ENCODE measurements around the gene SMARCB1. TPM values are rescaled to one million over a fixed set of nuclear protein-coding genes. Genes with fewer than 3 reads are reported as not detected.
A peak's percentile ranks its signal among the peaks of the same experiment; 100 is the strongest.

The SMARCB1 gene
- total RNA-seq, 1 experiment from 2014 or later: 88.2 TPM

DNA sequence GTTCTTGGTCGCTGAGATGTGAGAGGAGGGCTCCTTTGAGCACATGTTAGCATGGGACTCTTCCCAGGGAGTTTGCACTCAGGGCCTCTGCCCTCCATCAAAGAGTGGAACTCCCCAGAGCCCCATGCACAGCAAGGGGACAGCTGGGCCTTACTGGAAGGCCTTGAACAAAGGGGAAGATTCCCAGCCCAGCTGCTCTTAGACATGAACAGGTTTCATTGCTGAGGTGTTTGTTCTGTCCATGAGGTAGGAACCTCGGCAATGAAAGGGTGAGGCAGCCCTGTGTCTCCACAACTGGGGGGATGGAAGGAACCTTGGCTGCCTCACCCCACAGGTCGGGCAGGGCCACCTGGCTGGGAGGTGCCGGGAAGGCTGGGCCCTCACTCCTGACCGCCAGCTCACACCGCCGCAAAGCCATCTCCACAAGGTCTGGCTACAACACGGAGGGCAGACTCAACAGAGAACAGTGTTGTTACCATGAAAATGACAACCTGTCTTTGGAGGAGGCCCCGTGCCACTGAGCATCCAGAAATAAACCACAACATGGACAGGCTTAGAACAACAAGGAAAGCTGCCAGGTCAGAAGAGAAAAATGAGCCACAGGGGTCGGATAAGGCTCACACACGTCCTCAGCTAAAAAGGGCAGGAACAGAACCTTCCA lies 48.8 kb downstream of the SMARCB1 start:
- H3K36me3 Mint-ChIP-seq (ENCODE audit: insufficient read depth, unreplicated experiment): peaks cover 48% of the 10 kb centered on the region
- peaks cover 27% of the 10 kb centered on the region for H3K27me3 Mint-ChIP-seq (ENCODE audit: unreplicated experiment)
- H3K9me3 Mint-ChIP-seq (ENCODE audit: low read depth, unreplicated experiment): no peaks in the 10 kb centered on the region
- H3K4me3 Mint-ChIP-seq (ENCODE audit: low read depth, unreplicated experiment): no peak overlapping the region
- CTCF ChIA-PET: interaction anchor here (0.6 kb wide), 1 partner anchor 267 kb away, joined by 3 read pairs; no protein-coding TSS in a partner anchor
- DNase-seq: no peak
- TF ChIP-seq, protein P1, sequence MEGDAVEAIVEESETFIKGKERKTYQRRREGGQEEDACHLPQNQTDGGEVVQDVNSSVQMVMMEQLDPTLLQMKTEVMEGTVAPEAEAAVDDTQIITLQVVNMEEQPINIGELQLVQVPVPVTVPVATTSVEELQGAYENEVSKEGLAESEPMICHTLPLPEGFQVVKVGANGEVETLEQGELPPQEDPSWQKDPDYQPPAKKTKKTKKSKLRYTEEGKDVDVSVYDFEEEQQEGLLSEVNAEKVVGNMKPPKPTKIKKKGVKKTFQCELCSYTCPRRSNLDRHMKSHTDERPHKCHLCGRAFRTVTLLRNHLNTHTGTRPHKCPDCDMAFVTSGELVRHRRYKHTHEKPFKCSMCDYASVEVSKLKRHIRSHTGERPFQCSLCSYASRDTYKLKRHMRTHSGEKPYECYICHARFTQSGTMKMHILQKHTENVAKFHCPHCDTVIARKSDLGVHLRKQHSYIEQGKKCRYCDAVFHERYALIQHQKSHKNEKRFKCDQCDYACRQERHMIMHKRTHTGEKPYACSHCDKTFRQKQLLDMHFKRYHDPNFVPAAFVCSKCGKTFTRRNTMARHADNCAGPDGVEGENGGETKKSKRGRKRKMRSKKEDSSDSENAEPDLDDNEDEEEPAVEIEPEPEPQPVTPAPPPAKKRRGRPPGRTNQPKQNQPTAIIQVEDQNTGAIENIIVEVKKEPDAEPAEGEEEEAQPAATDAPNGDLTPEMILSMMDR (IDR thresholded peaks at IDR 0.05; ENCODE audit: unreplicated experiment): no peak
- no TSS peak for BruUV-seq (replicated peaks)
- no peak overlapping the region for H3K27ac Mint-ChIP-seq (ENCODE audit: unreplicated experiment)
- intact Hi-C loops (cut with micrococcal nuclease; ENCODE audit: unreplicated experiment): loop anchor here (10.0 kb wide), 1 partner anchor 51 kb away; the partner anchor contains the start of gene SMARCB1
- H3K4me1 Mint-ChIP-seq (ENCODE audit: low read depth, unreplicated experiment): peaks cover 23% of the 10 kb centered on the region

DNA sequence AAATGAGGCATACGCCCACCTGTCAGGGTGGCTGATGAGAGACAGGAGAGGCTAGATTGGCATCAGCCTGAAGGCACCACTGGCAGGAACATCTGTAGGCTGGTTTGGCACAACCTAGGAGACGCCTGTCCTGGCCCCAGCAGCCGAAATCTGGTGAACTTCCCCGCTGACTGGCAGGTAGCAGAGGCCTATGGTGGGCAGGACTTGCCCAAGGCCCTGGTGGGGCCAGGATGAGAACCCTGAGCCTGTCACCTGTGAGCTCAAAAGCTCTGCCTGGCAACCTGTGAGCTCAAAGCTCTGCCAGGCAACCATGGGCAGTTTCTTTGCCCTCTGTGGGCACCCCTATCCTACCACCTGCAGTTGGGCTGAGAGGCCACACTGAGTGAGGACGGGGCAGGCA lies 49.5 kb downstream of the SMARCB1 start:
- H3K27ac Mint-ChIP-seq (ENCODE audit: unreplicated experiment): no peak overlapping the region
- no peak overlapping the region for H3K4me3 Mint-ChIP-seq (ENCODE audit: low read depth, unreplicated experiment)
- DNase-seq: no peak
- CTCF ChIA-PET: interaction anchor here (0.6 to 0.9 kb wide), 3 partner anchors 21 to 65 kb away, joined by 3 read pairs; no protein-coding TSS in a partner anchor
- TF ChIP-seq, protein P1 (IDR thresholded peaks at IDR 0.05; ENCODE audit: unreplicated experiment): no peak
- no TSS peak for BruUV-seq (replicated peaks)
- H3K36me3 Mint-ChIP-seq (ENCODE audit: insufficient read depth, unreplicated experiment): peaks cover 48% of the 10 kb centered on the region
- H3K4me1 Mint-ChIP-seq (ENCODE audit: low read depth, unreplicated experiment): peaks cover 23% of the 10 kb centered on the region
- H3K9me3 Mint-ChIP-seq (ENCODE audit: low read depth, unreplicated experiment): no peaks in the 10 kb centered on the region
- intact Hi-C loops (cut with micrococcal nuclease; ENCODE audit: unreplicated experiment): loop anchor here (10.0 kb wide), 1 partner anchor 51 kb away; the partner anchor contains the start of gene SMARCB1
- H3K27me3 Mint-ChIP-seq (ENCODE audit: unreplicated experiment): peaks cover 33% of the 10 kb centered on the region

DNA sequence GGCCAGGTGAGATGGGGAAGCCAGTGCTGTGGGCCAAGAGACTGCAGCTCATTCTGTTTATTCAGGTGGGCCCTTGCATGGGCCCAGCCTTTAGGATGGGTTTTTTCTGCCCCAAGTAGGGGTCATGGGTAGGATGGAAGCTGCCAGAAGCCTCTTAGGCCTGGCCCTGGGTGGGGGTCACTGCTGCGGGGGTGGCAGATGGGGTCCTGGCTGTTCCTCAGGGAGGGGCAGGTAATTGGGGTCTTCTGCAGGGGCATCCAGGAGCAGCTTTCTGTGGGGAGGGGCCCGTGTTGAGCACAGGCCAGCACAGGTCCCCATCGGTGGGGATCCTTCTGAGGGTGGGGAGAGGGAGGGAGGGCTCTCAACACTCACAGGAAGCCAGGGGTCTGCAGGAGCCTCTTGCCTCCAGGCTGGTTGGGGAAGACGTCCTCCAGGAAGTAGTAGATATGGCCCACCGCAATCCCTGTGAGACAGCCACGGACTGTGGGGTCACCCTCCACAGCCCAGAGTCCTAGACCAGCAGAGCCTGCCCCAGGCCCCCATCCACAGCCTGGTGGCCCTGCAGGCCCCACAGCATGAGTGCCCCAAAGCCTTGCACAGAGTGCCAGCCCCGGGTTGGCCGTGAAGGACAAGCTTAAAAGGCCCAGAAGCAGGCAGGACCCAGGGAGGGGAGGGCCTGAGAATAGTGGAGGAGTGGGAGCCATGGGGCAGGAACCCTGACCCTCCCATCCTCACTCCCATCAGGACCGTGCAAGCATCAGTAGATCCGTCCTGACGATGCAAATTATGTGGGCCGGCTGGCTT lies 50.1 kb downstream of the SMARCB1 start:
- Mint-ChIP-seq H3K27me3 (ENCODE audit: unreplicated experiment) (peaks cover 40% of the 10 kb centered on the region), H3K4me1 (ENCODE audit: low read depth, unreplicated experiment) (peaks cover 23% of the 10 kb centered on the region), H3K9me3 (ENCODE audit: low read depth, unreplicated experiment) (no peaks in the 10 kb centered on the region), H3K27ac (ENCODE audit: unreplicated experiment) (peak overlapping the region; percentile 92), H3K4me3 (ENCODE audit: low read depth, unreplicated experiment) (peak overlapping the region; percentile 81), H3K36me3 (ENCODE audit: insufficient read depth, unreplicated experiment) (peaks cover 48% of the 10 kb centered on the region)
- CTCF ChIA-PET: interaction anchor here (0.6 to 0.9 kb wide), 3 partner anchors 20 to 66 kb away, joined by 3 read pairs; no protein-coding TSS in a partner anchor
- TF ChIP-seq, protein P1 (IDR thresholded peaks at IDR 0.05; ENCODE audit: unreplicated experiment): no peak
- BruUV-seq (replicated peaks): no TSS peak
- no peak for DNase-seq
- intact Hi-C loops (cut with micrococcal nuclease; ENCODE audit: unreplicated experiment): loop anchor here (10.0 kb wide), 1 partner anchor 52 kb away; the partner anchor contains the start of gene SMARCB1

DNA sequence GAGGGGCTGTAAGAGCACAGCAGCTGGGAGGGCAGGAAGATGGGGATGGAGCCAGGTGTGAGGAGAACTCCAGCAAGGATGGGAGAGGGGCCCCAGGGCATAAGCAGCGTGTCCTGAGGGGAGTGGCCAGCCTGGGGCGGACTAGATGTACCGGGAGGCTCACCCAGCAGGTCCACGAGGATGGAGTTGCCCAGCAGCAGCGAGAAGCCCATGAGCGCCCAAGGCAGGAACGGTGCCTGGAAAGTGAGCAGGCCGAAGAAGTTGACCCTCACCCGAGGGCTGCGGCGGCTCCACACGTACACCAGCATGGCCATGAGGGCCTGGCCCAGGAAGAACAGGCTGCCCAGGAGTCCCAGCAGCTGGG lies 50.7 kb downstream of the SMARCB1 start:
- peaks cover 43% of the 10 kb centered on the region for H3K36me3 Mint-ChIP-seq (ENCODE audit: insufficient read depth, unreplicated experiment)
- peaks cover 44% of the 10 kb centered on the region for H3K27me3 Mint-ChIP-seq (ENCODE audit: unreplicated experiment)
- no peaks in the 10 kb centered on the region for H3K9me3 Mint-ChIP-seq (ENCODE audit: low read depth, unreplicated experiment)
- CTCF ChIA-PET: no interaction called here
- H3K27ac Mint-ChIP-seq (ENCODE audit: unreplicated experiment): peak overlapping the region; percentile 92
- H3K4me3 Mint-ChIP-seq (ENCODE audit: low read depth, unreplicated experiment): peak overlapping the region; percentile 81
- no TSS peak for BruUV-seq (replicated peaks)
- no peak for DNase-seq
- TF ChIP-seq, protein P1 (IDR thresholded peaks at IDR 0.05; ENCODE audit: unreplicated experiment): no peak
- peaks cover 23% of the 10 kb centered on the region for H3K4me1 Mint-ChIP-seq (ENCODE audit: low read depth, unreplicated experiment)
- intact Hi-C loops (cut with micrococcal nuclease; ENCODE audit: unreplicated experiment): loop anchor here (10.0 kb wide), 1 partner anchor 53 kb away; the partner anchor contains the start of gene SMARCB1
